Stimulated activated CD4-positive, alpha-beta T cell treated with anti-CD3 and anti-CD28 coated beads, TNF-alpha, amount 100 ng/mL, for 4 hours (primary cell): ENCODE measurements around the gene MS4A10.
"Not testable (repeated sequence)": the region's sequence is repeated elsewhere in the genome, so short reads cannot be mapped to it uniquely, and the experiment has no call there.

Source experiments
- DNase-seq, 3 experiments: peaks; one replicate each; pipeline ENCODE4 v3.0.0-alpha.2; 2020; ENCODE audit warnings: low read depth in 3 of 3

MS4A10 gene

DNA sequence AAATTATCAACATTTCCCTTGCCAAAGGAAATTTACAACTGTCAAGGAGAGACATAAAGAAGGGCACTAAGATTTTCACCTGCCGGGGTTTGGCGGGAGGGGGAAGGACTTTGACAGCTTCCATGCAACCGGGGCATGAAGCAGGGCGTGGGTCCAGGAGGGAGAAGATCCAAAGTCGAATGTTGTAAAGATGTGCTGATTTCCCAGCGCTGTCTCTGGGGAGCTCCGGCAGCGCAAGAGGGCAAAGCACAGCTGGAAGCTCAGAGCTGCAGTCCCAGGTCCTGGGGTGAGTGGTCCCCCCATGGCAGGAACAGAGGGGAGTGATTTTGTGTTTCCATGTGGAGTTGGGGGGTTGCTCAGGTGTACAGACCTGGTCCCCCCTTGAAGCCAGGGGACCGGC lies at the start of gene MS4A10:
MS4A10 (plus strand) TSS at position 198 of the 400 bp plus-strand sequence. CDS start 5,003 bp downstream, outside the sequence.
- no peak for DNase-seq

DNA sequence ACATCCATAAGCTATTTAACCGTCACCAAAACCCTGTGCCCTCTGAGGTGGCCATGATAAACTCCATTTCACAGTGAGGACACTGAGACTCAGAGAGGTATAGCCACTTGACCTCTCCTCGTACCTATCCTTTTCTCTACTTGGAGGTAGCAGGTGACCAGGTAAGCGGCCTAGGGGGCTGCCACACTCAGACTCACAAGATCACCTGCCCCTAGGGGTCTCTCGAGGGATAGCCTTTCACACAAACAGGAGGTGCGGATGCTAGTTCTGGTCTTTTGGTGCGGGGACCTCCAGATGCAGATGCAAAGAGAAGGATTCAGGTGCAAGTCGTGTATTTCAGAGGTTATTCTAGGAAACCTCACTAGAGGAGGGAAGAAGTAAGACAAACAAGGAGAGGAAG lies 46.0 kb upstream of the MS4A10 start:
- no peak for DNase-seq

DNA sequence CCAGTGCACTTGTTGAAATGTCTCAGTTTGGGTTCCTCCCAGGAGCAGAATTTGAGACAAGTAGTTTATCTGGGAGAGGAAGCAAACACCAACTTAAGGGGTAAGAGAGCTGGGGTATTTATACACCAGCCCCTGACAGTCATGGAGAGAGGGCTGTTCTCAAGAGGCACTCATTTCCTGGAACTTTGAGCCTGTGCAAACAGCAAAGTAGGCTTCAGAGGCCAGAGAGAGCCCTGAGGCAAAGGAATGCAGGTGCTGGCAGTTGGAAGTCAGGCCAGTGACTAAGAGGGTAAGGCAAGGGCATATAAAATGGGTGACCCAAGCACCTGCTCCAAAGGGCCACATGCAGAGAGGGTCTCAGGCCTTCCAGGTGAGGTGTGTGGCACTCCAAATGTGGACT lies 44.6 kb upstream of the MS4A10 start:
- DNase-seq = no peak

DNA sequence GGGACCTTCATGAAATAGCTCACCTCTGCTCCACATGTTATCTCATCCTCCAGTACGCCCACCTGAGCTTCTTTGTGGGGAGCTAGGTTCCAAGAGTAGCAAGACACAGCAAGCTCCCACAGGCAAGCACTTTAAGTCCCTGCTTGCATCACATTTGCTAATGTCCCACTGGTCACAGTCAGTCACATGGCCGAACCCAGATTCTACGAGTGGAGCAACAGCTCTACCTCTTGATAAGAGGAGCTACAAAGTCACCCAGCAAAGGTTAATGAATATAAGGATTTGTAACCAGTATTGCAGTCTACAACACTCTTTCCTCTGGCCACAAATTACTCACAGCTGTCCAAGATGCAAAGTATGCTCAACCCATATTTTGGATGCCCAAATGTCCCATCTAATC lies 43.7 kb upstream of the MS4A10 start:
- DNase-seq = no peak

DNA sequence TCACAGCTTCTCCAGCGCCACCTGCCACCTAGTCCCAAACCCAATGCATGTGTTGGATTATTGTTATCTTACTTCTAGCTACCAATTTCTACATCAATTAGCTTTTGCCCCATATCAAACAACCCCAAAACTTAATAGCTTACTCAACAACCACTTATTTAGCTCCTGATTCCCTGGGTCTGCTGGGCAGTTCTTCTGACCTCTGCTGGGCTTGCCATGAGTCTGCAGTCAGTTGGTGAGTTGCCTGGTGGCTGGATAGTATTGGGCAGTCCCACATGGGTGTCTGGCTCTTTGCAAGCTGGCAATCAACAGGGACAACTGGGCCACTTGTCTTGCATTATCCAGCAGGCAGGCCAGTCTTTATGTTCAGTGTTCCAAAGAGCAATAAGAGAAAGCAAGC lies 42.1 kb upstream of the MS4A10 start:
- DNase-seq = no peak

DNA sequence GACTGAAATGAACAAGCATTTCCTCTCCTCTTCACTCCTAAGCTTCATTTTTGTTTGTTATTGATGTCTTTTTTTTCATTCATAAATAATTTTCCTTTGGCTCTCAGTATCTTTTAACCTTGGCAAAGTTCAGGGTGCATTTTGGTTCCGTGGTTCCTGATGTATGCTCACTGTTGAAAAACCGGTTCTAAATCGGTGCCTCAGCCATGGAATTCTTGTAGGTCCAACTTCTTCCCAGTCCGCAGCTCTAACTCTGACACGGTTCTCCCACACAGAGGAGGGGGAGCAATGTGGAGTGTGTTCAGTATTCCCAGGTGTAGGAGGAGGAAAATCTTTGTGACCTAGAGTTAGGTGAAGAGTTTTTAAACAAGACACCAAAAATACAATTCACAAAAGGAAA lies 41.0 kb upstream of the MS4A10 start:
- no peak for DNase-seq

DNA sequence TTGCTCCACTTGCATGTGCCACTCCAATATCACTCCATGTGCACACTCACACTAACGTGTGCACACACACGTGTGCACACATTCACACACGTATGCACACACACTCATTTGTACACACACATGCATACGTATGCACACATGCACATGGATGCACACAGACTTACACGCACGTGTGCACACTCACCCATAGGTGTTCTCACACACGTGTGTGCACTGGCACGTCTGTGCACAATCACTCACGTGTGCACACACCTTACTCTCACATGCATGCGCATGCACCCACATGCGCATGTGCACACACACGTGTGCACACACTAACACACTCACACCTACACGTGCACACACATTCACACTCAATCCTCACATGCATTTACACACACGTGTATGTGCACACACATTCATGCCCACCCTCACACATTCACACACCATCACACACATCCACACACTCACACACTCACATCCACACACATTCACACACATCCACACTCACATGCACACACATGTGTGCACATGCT lies 37.7 kb upstream of the MS4A10 start:
- no peak for DNase-seq

DNA sequence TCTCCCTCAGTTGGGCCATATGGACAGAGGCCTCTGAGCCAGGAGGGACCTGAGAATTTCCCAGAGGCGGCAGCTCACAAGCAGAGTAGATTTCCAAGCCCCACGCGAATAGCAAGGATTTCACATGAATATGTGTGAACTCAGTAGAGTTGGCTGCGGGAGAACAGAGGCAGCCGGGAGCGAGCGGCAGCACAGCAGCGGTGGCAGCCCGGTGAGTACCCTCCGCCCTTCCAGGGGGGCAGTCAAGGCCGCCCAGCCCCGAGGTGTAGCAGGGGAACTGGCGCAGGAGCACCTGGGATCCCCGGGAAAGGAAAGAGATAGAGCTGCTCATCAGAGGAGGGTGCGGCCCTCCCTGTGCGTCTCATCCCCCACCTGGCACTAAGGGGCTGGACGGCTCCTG lies 36.9 kb upstream of the MS4A10 start:
- no peak for DNase-seq

DNA sequence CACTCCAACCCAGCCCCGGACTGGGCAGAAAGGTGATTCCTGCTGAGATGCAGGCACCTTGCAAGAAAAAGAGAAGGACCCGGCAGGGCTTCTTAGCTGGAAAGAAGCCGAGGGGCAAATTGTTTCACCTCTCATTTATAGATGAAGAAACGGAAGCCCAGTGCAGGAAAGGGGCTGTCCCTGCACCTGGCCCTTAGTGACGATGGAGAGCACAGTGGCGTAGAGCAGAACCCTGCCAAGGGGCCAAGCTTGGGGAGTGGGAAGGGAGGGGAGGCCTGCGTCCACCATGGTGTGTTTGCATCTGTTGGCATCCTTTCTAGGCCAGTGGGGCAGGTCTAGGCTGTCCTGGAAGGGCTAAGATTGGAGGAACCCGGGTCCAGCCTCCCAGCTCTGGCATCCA lies 36.3 kb upstream of the MS4A10 start:
- DNase-seq = no peak

DNA sequence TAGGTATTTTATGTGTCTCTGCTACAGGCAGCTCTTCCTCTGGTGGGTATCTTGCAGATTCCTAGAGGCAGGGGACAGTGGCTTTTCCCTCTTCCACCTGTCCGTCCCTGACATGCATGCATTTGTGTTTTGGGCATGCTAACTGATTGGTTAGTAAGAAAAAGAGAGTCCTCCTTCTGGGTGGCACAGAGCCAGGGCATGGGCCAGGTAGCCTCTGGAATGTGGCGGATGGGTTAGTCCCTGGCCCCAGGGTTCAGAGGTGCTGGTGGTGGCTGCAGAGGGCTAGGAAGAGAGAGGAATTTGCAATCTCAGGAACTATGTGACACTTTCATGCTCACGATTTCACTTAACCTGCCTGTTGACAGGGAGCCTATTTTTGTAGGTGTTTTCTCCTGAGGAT lies 34.2 kb upstream of the MS4A10 start:
- DNase-seq = no peak

DNA sequence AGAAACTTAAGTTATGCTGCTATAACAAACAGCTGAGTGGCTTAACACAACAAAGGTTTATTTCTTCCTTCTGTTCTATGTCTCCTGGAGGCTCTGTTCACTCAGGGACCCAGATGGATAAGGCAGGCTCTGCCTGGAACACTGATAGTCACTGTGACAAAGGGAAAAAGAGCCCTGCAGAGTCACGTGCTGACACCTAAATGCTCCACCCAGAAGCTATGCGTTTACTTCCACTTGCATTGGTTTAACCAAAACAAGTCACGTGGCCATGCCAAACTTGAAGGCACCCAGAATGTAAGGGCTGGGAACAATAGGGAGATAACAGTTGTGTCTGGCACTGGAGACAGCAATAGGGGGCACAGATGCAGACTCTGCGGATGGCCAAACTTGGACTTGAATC lies 31.8 kb upstream of the MS4A10 start:
- DNase-seq = no peak

DNA sequence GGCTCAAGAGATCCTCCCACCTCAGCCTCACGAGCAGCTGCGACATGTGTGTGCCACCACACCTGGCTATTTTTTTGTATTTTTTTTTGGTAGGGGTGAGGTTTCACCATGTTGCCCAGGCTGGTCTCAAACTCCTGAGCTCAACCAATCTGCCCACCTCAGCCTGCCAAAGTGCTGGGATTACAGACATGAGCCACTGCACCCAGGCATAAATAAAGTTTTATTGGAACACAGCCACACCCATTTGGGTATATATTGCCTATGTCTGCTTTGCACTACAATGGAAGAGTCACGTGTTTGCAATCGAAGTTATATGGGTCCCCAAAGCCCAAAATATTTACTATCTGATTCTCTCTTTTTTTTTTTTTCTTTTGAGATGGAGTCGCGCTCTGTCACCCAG lies 30.2 kb upstream of the MS4A10 start:
- no peak for DNase-seq

DNA sequence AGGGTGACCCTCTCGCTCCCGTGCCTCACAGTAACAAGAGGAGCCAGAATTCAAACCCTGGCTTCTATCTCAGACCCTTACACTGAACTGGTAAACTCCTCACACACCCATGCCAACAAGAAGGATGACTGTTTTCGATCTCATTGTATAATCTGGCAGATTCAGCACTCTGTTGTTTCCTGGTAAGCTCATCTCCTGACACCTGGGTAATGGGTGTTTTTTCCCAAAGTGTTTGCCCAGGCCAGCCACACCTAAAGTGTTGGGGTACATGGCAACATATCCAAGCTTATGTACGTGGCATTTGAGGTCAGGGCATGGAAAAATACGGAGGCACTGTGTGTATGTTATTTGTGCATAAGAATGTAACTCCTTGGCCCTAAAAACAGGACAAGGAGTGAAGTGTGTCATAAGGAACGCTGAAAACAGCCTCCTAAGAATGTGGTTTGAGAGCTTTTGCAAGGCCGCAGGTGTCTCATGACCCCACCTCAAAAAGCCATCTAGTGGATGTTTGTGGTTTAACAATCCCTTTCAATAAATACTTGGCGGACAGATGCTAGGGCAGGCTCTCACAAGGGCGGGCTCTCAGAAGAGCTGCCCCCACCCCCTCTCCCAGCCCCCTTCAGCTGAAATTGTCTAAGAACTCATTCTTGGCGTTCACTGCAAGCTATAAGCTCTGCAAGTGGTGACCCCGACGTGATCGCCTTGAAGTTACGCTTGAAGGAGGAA lies 28.7 kb upstream of the MS4A10 start, which contains the start of gene MS4A15:
MS4A15 (plus strand) TSS at position 561 of the 726 bp plus-strand sequence. CDS start 6,867 bp downstream, outside the sequence.
- no peak for DNase-seq

DNA sequence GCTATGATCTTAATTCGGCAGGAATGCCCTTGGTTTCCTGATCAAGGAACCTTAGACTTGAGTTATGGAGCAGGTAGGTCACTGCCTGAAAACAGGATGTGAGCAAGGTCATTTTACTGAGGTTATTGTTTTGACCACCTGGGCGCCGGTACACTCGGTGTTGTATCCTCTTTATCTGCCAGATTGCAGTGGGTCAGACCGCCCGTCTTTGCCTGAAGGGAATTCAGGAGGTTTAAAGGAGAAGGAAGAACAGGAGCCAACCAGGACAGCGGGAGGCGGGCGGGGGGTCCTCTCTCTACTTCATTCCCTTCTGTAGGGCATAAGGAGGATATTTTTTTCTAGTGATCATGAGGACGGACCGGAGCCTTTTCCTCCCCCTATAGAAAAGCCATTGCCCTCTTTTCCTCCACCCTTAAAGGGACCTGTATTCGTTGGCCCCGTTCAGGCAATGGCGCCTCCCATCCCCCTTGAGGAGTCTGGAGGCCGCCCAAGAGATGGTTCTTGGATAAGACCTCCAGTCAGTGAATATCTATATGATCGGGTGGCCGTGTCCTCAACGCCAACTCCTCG lies 27.8 kb upstream of the MS4A10 start:
- no peak for DNase-seq

DNA sequence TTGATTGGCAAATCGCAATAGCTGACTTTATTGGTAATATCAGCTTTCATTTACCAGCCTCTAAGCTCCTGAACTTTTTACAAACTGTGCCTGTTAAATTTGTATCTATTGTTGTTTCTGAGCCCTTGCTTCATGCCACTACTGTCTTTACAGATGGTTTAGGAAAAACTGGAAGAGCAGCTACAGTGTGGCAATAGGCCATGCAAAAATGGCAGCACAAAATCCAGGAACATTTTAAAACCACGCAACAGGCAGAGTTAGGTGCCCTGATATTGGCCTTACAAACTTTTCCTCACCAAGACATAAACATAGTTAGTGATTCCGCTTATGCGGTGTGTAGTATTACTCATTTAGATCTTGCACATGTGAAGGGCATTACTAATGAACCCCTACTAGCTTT lies 26.5 kb upstream of the MS4A10 start:
- not testable (repeated sequence) for DNase-seq

DNA sequence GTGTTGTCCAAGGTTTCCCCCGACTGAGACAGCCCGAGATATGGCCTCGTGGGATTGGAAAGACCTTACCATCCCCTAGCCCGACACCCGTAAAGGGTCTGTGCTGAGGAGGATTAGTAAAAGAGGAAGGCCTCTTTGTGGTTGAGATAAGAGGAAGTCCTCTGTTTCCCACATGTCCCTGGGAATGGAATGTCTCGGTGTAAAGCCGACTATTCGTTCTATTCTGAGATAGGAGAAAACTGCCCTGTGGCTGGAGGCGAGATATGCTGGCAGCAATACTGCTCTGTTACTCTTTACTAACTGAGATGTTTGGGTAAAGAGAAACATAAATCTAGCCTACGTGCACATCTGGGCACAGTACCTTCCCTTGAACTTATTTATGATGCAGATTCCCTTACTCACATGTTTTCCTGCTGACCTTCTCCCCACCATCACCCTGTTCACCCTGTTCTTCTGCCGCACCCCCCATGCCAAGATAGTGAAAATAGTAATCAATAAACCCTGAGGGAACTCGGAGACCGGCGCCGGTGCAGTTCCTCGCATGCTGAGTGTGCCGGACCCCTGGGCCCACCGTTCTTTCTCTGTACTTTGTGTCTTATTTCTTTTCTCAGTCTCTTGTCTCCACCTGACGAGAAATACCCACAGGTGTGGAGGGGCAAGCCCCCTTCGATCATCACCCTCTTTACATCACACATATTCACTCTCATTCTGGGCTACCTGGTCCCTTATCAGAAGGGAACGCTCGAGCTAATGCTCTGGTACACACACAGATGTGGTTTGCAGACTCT lies 25.5 kb upstream of the MS4A10 start:
- DNase-seq = not testable (repeated sequence)

DNA sequence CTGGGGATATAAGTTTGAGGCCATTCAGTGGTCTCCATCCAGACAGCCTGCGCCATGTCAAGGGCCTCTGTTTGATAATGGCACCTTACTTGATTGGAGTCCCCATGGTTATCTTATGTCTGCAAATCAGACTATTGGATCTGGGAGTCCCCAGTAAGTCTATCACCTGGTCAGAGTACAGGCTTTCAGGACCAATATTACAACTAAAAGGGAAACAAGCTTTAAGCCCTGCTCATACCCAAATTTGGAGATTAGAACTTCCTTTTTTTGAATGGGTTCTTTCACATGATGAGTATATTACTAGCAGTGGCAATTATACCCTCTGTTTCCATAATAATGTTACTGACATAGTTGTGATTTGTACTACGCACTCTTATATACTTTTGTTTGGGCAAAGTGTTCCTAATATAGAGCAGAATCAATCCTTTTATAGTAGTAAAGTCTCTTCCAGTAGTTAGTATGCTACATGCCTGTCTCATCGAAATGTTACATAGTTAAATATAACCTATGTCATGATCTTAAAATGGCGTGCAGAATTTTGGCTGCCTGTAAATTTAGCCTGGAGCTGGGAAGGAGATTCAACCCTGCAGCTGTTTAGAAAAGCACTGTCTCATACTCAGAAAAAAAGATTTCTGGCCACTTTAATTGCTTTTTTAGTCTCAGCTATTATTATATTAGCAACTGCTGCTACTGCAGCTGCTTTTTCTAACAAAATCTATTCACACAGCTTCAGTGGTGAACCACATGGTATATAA lies 23.5 kb upstream of the MS4A10 start:
- DNase-seq = no peak

DNA sequence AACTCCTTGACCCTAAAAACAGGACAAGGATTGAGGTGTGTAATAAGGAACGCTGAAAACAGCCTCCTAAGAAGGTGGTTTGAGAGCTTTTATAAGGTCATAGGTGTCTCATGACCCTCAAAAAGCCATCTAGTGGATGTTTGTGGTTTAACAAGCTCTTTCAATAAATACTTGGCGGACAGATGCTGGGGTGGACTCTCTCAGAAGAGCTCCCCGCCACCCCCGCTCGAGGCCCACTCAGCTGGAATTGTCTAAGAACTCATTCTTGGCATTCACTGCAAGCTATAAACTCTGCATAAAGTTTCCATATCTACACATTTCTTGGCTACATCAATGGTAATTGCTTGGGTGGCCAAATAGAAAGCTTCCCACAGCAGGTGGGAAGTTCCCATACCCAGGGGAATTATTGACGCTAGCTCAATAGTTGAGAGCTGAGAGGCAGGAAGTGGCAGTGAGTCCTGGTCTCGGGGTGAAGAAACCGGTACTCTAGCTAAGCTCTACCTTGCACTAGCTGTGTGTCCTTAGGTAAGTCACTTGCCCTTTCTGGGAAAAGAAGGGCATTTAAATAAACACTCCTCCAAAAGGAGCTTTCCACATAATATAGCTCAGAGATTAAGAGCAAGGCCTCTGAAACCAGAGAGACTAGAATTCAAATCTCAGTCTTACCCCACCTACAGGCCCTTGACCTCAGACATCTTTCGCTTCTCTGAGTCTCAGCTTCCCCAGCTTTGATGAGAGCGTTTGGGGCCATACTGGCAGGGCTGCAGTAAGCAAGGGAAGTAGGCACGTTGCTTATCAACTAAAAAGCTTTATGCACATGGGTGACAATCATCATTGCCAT lies 22.1 kb upstream of the MS4A10 start:
- no peak for DNase-seq

DNA sequence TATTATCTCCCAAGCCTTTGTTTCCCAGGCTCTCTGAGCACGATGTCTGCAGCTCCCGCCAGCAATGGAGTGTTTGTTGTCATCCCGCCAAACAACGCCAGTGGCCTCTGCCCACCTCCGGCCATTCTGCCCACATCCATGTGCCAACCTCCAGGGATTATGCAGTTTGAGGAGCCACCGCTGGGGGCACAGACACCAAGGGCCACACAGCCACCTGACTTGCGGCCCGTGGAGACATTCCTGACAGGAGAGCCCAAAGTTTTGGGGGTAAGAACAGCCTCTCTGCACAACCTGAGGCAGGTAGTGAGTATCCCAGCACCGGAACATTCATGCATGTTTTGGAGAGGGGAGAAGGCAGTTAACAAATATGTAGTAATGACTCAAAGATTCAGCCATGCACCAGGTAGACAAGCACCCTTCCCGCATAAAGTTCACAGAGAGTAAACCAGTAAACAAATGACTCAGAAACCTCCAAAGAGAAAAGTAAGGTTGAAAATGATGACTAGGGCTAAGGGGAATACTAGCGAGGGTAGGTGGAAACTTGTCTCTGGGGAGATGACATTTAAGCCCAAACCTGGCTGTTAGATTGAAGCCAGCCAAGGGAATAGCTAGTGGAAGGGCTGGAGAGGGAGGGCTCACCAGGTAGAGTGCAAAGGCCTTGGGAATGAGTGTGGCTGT lies 21.3 kb upstream of the MS4A10 start:
- DNase-seq = no peak

DNA sequence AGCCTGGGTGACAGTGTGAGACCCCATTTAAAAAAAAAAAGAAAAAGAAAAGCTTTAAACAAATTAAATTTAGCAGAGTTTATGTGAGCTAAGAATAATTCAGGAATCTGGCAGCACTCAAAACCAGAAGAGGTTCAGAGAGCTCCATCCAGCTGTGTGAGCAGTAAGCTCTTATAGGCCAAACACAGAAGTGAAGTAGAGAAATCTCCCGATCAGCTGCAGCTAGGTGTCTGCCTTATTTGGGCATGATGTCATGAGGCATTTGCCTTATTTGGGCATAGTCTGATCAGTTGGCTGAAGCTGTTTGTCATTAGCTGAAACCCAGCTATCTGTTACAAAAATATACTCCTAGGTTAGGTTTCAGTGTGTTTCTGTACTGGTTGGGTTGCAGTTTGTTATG lies 20.3 kb upstream of the MS4A10 start:
- DNase-seq = no peak
